Heart right ventricle (tissue), 16 donors: ENCODE measurements around the gene OSBPL10. TPM values are rescaled to one million over a fixed set of nuclear protein-coding genes. Genes with fewer than 3 reads are reported as not detected.

Experiments used
- ATAC-seq, 8 donors: fragments of 200-7000 bp; cut with Tn5 transposase; one replicate each; pipeline ENCODE4 v1.9.1; 2020; ENCODE audit warnings: mild to moderate bottlenecking in 8 of 8, moderate library complexity in 8 of 8, moderate number of reproducible peaks in 1 of 8
- DNase-seq, 2 donors: peaks; one replicate each; pipeline ENCODE4 v3.0.0-alpha.2; 2020
- H3K27ac ChIP-seq, 10 donors: fragments of 200-600 bp; sonication (generic) in 2 of 10; one replicate each; pipeline versions ENCODE4 v1.5.0 to v1.8.0; 2020 to 2022; ENCODE audit warnings: mild to moderate bottlenecking in 3 of 10
- H3K27me3 ChIP-seq, 7 donors: fragments of 200-600 bp; one replicate each; pipeline ENCODE4 v1.8.0; 2021 to 2022; ENCODE audit warnings: mild to moderate bottlenecking in 2 of 7
- H3K36me3 ChIP-seq, 9 donors: fragments of 200-600 bp; sonication (generic) in 1 of 9; one replicate each; pipeline versions ENCODE4 v1.5.0 to v1.8.0; 2020 to 2022; ENCODE audit warnings: mild to moderate bottlenecking in 2 of 9
- H3K4me1 ChIP-seq, 9 donors: fragments of 200-600 bp; sonication (generic) in 1 of 9; one replicate each; pipeline versions ENCODE4 v1.5.0 to v1.8.0; 2020 to 2022; ENCODE audit warnings: mild to moderate bottlenecking in 4 of 9
- H3K4me3 ChIP-seq, 10 donors: fragments of 200-600 bp; sonication (generic) in 2 of 10; one replicate each; pipeline versions ENCODE4 v1.5.0 to v1.8.0; 2020 to 2022; ENCODE audit warnings: mild to moderate bottlenecking in 7 of 10, moderate library complexity in 2 of 10
- H3K9me3 ChIP-seq, 11 donors: fragments of 200-600 bp in 10 of 11; sonication (generic) in 2 of 11; one replicate each; pipeline versions ENCODE4 v1.5.0 to v1.8.0; 2013 to 2022; ENCODE audit warnings: mild to moderate bottlenecking in 2 of 11, control low read depth in 1 of 11, moderate library complexity in 1 of 11
- WGBS, 2 donors: extraction: QIAGEN DNeasy Blood & Tissue Kit; methylation state at CpG; one replicate each; pipeline ENCODE4 v1.1.7; 2013; ENCODE audit warnings: inconsistent platforms in 1 of 2; 5-methylcytosine and 5-hydroxymethylcytosine counted together
- intact Hi-C, 10 donors: fragments of 100-400 bp; cut with DNase I; formaldehyde crosslinking; loops; one replicate each; pipeline versions ENCODE4 v1.11.1 to v1.14.2; 2022
- polyA plus RNA-seq, 2 donors: library from polyadenylated mRNA; stranded (reverse); fragments of 200-250 nt; gene quantifications; one replicate each; pipeline ENCODE4 v1.2.3, GENCODE V29; 2013
- total RNA-seq, 10 donors: library from RNA; stranded (reverse); fragmentation: NEBNext Ultra II Directional in 3 of 10; extraction: Animal tissue kit (Norgen Biotek cat#: 25700) in 3 of 10; gene quantifications; one replicate each; pipeline versions ENCODE4 v1.2.1 to v1.2.4, GENCODE V29; 2021 to 2023
- TF ChIP-seq, protein P1 (sequence below), 9 donors: fragments of 200-600 bp; sonication (generic) in 2 of 9; IDR thresholded peaks; one replicate each; pipeline versions ENCODE4 v1.5.0 to v1.8.0; 2021 to 2022; ENCODE audit warnings: antibody characterized with exemption in 9 of 9, mild to moderate bottlenecking in 5 of 9, moderate library complexity in 1 of 9
- donor health status: Arrhythmogenic right ventricular cardiomyopathy.
- donor health status: ischemic (EF 13 %, LVEDD 7.1; RV severe dilation, severe dysfunction).
- donor health status: healthy with polysubstance abuse.
- donor health status: DM: no; HTN: yes; CAD: no.
- donor health status: DM: no; HTN: no; CAD: no.
- donor health status: ischemic (EF 25% LVEDD 6.9; RV normal size, moderate dysfunction).
- donor health status: ischemic (EF 25% LVEDD 5.7; RV mildly dilated, moderate dysfunction).
- donor health status: healthy.
- donor health status: DM: yes; HTN: yes; CAD: no.
- donor health status: Ischemic cardiomyopathy.
- donor health status: ischemic (EF 35%, LVEDD 5.7; RV mildly dilated, moderate dysfunction).
- donor health status: nonischemic (EF 11% LVEDD 7.7; RV severe dilation, severe dysfunction).
- donor health status: DM: yes; HTN: yes; CAD: no.
- donor health status: PGD.
- donor health status: ischemic (EF 29% LVEDD 5.4; RV normal size, mild dysfunction).
- donor health status: nonischemic (EF 23%, LVEDD 6.1; RV moderate dilation, normal function).

Gene OSBPL10
- total and polyA plus RNA-seq, 12 donors: 1.2 to 8.5 (median 4.1) TPM

DNA sequence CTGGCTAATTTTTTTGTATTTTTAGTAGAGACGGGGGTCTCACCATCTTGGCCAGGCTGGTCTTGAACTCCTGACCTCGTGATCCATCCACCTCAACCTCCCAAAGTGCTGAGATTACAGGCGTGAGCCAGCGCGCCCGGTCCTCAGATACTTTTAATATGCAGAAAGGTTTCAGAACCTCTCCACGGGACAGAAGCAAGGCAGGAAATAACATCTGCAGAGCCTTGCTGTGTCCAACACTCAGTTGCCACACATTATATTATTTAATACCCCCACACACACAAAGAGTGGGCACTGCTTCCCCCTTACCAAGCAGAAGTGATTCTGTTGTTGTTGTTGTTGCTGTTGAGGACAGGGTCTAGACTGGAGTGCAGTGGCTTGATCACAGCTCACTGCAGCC lies 28.0 kb downstream of the OSBPL10 start:
- peaks cover 0 to 26% (median 10%) of the 10 kb centered on the region in 11 donors for H3K9me3 ChIP-seq
- no peaks in the 10 kb centered on the region for H3K36me3 ChIP-seq
- DNase-seq (no peak), ATAC-seq (no peak)
- WGBS, 2 donors: 91 to 92% methylated on average over 7 of the region's 7 CpGs
- no peaks in the 10 kb centered on the region for H3K27me3 ChIP-seq
- no peak overlapping the region for H3K4me3 ChIP-seq
- peaks cover 0 to 11% (median 3%) of the 10 kb centered on the region in 9 donors for H3K4me1 ChIP-seq
- intact Hi-C loops: no loop called here
- TF ChIP-seq, protein P1, sequence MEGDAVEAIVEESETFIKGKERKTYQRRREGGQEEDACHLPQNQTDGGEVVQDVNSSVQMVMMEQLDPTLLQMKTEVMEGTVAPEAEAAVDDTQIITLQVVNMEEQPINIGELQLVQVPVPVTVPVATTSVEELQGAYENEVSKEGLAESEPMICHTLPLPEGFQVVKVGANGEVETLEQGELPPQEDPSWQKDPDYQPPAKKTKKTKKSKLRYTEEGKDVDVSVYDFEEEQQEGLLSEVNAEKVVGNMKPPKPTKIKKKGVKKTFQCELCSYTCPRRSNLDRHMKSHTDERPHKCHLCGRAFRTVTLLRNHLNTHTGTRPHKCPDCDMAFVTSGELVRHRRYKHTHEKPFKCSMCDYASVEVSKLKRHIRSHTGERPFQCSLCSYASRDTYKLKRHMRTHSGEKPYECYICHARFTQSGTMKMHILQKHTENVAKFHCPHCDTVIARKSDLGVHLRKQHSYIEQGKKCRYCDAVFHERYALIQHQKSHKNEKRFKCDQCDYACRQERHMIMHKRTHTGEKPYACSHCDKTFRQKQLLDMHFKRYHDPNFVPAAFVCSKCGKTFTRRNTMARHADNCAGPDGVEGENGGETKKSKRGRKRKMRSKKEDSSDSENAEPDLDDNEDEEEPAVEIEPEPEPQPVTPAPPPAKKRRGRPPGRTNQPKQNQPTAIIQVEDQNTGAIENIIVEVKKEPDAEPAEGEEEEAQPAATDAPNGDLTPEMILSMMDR (IDR thresholded peaks at IDR 0.05): no peak
- no peak overlapping the region for H3K27ac ChIP-seq

DNA sequence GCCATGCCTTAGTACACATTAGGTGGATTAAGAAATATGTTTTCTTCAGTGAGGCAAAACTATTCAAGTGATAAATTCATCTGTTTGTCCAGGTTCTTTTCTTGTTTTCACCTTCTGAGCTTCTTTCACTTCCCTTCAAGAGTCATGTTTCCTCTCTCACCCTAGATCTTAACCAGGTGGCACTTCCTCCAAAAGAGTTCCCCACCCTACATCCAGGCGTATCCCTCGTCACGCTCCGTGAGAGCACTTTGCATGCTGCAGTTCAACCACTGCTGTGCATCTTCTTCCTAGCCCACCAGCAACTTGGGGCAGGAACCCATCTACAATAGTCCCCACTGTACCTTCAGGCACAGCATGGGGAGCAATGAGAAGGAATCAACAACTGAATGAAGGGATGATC lies 28.9 kb downstream of the OSBPL10 start:
- H3K27me3 ChIP-seq: no peaks in the 10 kb centered on the region
- DNase-seq: no peak
- WGBS, 2 donors: 69 to 73% methylated on average over 4 of the region's 4 CpGs
- H3K36me3 ChIP-seq: no peaks in the 10 kb centered on the region
- no peak overlapping the region for H3K27ac ChIP-seq
- no peak for ATAC-seq
- intact Hi-C loops: no loop called here
- no peak overlapping the region for H3K4me3 ChIP-seq
- H3K4me1 ChIP-seq: peaks cover 0 to 9% (median 1%) of the 10 kb centered on the region in 9 donors
- peaks cover 0 to 26% (median 10%) of the 10 kb centered on the region in 11 donors for H3K9me3 ChIP-seq
- TF ChIP-seq, protein P1 (IDR thresholded peaks at IDR 0.05): no peak

DNA sequence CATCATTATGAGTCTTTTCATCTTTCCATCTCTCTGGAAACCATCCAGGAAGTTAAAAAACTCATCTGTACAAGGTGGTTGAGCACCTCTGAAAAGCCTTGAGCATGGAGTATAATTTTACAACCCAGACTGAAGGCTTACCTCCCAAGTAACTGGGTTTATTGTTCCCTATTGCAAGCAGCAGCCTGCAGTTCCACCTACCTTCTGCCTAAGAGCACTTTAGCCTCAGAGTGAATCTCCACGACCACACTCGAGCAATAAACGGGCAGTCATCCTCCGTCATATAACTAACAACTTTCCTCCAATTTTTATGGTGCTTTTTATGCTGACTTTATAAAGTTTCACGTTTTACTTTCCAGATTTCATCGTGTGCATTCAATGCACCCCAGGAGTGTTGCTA lies 32.8 kb downstream of the OSBPL10 start:
- H3K9me3 ChIP-seq: peaks cover 0 to 12% (median 0%) of the 10 kb centered on the region in 11 donors
- peaks cover 0 to 37% (median 8%) of the 10 kb centered on the region in 9 donors for H3K4me1 ChIP-seq
- no peaks in the 10 kb centered on the region for H3K27me3 ChIP-seq
- intact Hi-C loops: no loop called here
- TF ChIP-seq, protein P1 (IDR thresholded peaks at IDR 0.05): no peak
- ATAC-seq: no peak
- no peak overlapping the region for H3K4me3 ChIP-seq
- no peak for DNase-seq
- no peaks in the 10 kb centered on the region for H3K36me3 ChIP-seq
- no peak overlapping the region for H3K27ac ChIP-seq
- 90 to 91% methylated on average over 6 of the region's 6 CpGs for WGBS, 2 donors

DNA sequence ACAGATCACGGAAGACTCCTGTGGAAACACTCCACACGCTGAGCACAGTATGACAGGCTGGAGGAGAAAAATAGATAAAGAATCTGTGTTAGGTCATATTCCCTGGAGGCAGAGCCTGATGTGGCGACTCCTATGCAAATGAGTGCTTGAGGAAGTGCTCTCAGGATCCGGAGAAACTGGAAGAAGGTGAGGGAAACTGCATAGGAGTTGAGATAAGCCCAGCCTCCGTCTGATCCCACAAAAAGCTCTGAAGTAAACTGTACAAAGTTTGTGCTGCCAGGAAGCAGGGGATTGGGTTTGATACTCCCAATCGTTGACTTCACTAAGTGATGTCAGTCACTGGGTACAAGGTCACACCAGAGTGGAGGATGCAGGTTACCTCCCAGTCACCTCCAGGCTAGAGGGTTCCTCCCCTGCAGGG lies 33.4 kb downstream of the OSBPL10 start:
- peak in 2 of 8 donors; percentile 12 to 27 for ATAC-seq

More for the DNA sequence above, 33.4 kb downstream of the OSBPL10 start:
- no peaks in the 10 kb centered on the region for H3K27me3 ChIP-seq
- H3K9me3 ChIP-seq: peaks cover 0 to 12% (median 0%) of the 10 kb centered on the region in 11 donors
- TF ChIP-seq, protein P1 (IDR thresholded peaks at IDR 0.05): no peak
- peaks cover 0 to 37% (median 8%) of the 10 kb centered on the region in 9 donors for H3K4me1 ChIP-seq
- H3K4me3 ChIP-seq: no peak overlapping the region
- no peak for DNase-seq
- intact Hi-C loops: no loop called here
- WGBS, 2 donors: 48 to 53% methylated on average over 6 of the region's 6 CpGs
- H3K27ac ChIP-seq: no peak overlapping the region
- no peaks in the 10 kb centered on the region for H3K36me3 ChIP-seq
